Stimulated activated CD8-positive, alpha-beta memory T cell treated with anti-CD3 and anti-CD28 coated beads, Interleukin-12 subunit alpha, Interleukin-12 subunit beta, amount 100 ng/mL, for 4 hours (primary cell): Measurements from ENCODE around the gene MSRB1.
"Not testable (repeated sequence)": the region's sequence is repeated elsewhere in the genome, so short reads cannot be mapped to it uniquely, and the experiment has no call there.

Experiments used
- DNase-seq: peaks from one replicate; pipeline ENCODE4 v3.0.0-alpha.2; 2020; ENCODE audit warnings: low read depth

Gene MSRB1

GRCh38 chr16:1915732-1916639 lies 27.0 kb downstream of the MSRB1 start:
- DNase-seq: no peak

- DNase-seq: no peak
These were observed 28.0 kb downstream of the MSRB1 start for GRCh38 chr16:1914988-1915387.

GRCh38 chr16:1914084-1914608 lies 28.9 kb downstream of the MSRB1 start:
- DNase-seq: no peak

GRCh38 chr16:1913327-1914083 lies 29.5 kb downstream of the MSRB1 start:
- no peak for DNase-seq

GRCh38 chr16:1912215-1912543 lies 30.8 kb downstream of the MSRB1 start:
- no peak for DNase-seq

GRCh38 chr16:1911467-1912214 lies 31.4 kb downstream of the MSRB1 start:
- no peak for DNase-seq

GRCh38 chr16:1909561-1910231 lies 33.3 kb downstream of the MSRB1 start:
- no peak for DNase-seq

GRCh38 chr16:1908983-1909382 lies 34.0 kb downstream of the MSRB1 start:
- no peak for DNase-seq

GRCh38 chr16:1908184-1908583 lies 34.8 kb downstream of the MSRB1 start:
- DNase-seq: no peak

GRCh38 chr16:1907226-1907860 lies 35.7 kb downstream of the MSRB1 start:
- no peak for DNase-seq

GRCh38 chr16:1906846-1907165 lies 36.2 kb downstream of the MSRB1 start:
- DNase-seq: no peak

GRCh38 chr16:1906055-1906845 lies 36.7 kb downstream of the MSRB1 start:
- no peak for DNase-seq

GRCh38 chr16:1903845-1904840 lies 38.9 kb downstream of the MSRB1 start:
- no peak for DNase-seq

- DNase-seq: no peak
These were observed 39.8 kb downstream of the MSRB1 start for GRCh38 chr16:1903220-1903574.

GRCh38 chr16:1902547-1903219 lies 40.3 kb downstream of the MSRB1 start:
- no peak for DNase-seq

GRCh38 chr16:1900452-1900774 lies 42.6 kb downstream of the MSRB1 start:
- DNase-seq: no peak

GRCh38 chr16:1899641-1900451 lies 43.2 kb downstream of the MSRB1 start:
- DNase-seq: no peak

- not testable (repeated sequence) for DNase-seq
These were observed 45.3 kb downstream of the MSRB1 start for GRCh38 chr16:1897692-1898091.
